HG02840 (cell line): Measurements from ENCODE around the gene SKIC8.

Experiments used
- ATAC-seq: cut with Tn5 transposase; IDR thresholded peaks from one replicate; pipeline ENCODE4 v1.9.1; 2021; ENCODE audit warnings: mild to moderate bottlenecking, moderate library complexity, moderate number of reproducible peaks; ENCODE audit not compliant: unreplicated experiment, low FRiP score

SKIC8 gene

GRCh38 chr15:78322724-78323521 is 23.5 kb upstream of the SKIC8 start:
- ATAC-seq, result no peak

DNA sequence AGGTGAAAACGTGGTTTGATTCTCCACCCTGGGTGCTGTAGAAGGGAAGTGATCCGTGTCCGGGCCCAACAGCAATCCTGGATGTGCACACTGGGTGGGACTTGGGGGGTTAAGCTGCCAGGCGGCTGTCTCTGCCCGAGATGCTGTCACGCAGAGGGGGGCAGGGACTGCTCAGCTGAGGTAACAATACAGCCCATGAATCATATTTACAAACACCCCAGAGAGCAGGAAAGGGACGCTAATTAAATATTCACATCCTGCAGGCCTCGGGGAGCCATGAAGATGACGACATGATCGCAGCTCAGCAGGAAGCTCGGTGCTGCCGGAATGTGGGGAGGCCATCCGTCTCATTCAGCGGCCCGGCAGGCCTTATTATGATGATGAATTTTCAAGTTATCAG is 22.8 kb upstream of the SKIC8 start:
- ATAC-seq, result no peak

DNA sequence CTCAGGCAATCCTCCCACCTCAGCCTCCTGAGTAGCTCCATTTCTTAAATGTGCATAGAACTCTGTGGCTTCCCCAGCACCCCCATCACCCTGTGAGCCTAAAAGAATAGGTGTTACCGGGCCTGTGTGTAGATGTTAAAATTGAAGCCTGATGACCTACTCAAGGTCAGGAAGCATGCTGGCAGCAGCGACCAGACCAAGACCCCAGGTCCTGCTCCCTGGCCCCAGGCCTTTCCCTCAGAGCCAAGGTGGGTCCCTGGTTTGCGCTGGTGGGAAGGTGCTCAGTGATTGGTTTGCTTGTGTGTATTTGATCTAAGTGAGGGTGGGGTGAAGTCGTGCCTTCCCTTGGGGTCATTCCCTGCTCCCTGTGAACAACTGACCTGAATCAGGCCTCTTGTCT is 22.4 kb upstream of the SKIC8 start:
- no peak for ATAC-seq

DNA sequence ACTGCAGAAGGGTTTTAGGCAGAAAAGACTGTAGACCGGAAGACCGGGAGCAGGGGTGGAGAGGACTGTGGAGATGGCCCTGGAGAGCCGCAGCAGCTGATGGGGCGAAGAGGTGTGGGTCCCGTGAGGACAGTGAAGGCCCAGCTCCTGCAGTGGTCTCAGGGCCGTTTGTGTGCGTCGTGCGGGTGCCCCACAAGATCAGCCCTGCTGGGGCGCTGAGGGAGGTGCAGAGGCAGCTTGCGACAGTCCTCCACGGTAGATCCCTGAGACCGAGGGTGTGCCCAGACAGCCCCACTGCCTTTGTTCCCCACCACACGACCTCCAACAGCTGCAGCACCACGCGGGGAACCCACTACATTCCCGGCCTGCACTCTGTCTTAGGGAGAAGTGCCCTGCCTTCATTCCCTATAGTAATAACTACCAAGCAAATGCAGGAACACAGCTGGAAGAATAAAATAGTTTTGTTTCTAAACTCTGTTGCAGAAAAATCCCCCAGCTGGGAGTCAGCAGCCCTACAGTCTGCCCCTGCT is 21.7 kb upstream of the SKIC8 start:
- ATAC-seq, result no peak

- no peak for ATAC-seq
Observed at GRCh38 chr15:78320183-78320582, 20.8 kb upstream of the SKIC8 start.

- ATAC-seq, result no peak
Observed at GRCh38 chr15:78319588-78319987, 20.2 kb upstream of the SKIC8 start.

GRCh38 chr15:78317145-78317836 is 17.9 kb upstream of the SKIC8 start:
- ATAC-seq, result no peak

DNA sequence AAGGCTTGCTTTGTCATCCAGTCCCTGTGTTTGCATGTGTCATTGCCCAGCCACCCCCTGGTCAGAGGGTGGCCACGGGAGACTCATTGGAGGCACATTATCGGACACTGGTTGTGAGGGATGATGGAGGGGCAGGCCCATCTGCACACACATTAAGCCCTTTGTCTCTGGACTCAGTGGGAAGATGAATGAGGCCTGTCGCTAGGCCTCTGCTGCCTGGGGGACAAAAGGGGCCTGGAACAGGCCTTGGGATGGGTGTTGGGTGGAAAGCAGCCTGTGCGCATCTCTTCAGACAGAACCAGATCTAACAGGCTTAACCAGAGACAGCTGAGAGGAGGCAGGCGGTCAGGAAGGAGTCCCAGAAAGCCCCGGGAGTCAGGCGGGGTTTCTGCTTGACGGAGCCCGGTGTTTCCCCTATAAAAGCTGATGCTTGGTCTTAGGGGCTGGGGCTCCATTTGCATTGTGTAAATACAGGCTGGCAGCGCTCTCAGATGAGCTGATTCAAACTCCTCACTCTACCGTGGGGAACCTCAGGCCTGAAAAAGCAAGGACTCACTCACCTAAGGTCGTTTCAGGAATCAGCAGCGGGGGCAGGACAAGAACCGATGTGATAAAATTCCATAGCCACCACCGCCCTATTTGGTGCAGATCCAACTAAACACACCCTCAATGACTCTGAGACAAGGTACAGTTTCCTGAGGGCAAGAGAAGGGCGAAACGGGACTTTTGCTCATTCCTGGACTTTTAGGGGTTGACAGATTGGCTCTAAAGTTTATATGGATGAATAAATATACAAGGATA is 17.1 kb upstream of the SKIC8 start:
- no peak for ATAC-seq

GRCh38 chr15:78315686-78316282 is 16.4 kb upstream of the SKIC8 start:
- no peak for ATAC-seq

GRCh38 chr15:78314181-78314581 is 14.8 kb upstream of the SKIC8 start:
- ATAC-seq, result no peak

DNA sequence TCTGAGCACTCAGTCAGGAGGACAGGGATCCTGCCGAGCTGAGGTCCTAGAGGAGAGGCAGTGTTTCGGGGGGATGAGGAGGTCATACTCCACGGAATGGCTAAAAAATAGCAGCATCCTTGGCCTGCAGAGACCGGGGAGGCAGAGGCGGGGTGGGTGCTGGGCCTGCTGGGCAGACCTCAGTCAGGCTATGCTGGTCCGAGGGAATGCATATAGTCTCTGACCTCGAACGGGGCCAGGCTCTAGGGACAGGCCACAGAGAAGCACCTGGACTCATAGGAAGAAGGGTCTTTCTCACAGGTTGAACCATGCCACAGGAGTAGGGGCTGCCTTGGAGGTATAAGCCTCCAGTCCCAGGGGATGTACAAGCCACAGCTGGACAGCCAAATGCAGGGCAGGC is 14.0 kb upstream of the SKIC8 start:
- no peak for ATAC-seq

DNA sequence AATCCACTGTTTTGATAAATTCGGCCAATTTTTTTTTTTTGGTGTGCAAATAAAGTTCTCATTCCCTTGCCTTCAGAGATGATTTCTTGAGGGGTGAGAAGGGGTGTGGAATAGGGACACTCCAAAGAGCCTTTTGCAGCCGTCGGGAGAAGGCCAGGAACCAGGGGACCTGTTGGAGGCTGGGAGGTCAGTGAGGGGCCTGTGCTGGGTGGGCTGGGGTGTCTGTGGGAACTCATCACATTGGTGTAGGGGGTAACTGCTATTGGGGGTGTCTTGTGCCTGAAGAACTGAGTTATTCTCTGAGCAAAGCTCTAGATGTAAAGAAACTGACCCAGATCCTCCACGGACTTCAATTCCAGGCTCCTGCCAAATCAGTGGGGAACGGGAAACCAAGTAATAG is 13.5 kb upstream of the SKIC8 start:
- no peak for ATAC-seq

- ATAC-seq, result no peak
Observed at GRCh38 chr15:78312536-78312935, 13.1 kb upstream of the SKIC8 start.

GRCh38 chr15:78311292-78311691 is 11.9 kb upstream of the SKIC8 start:
- no peak for ATAC-seq

GRCh38 chr15:78308422-78309032 is 9.1 kb upstream of the SKIC8 start:
- no peak for ATAC-seq

- ATAC-seq, result no peak
Observed at GRCh38 chr15:78307976-78308375, 8.6 kb upstream of the SKIC8 start.

DNA sequence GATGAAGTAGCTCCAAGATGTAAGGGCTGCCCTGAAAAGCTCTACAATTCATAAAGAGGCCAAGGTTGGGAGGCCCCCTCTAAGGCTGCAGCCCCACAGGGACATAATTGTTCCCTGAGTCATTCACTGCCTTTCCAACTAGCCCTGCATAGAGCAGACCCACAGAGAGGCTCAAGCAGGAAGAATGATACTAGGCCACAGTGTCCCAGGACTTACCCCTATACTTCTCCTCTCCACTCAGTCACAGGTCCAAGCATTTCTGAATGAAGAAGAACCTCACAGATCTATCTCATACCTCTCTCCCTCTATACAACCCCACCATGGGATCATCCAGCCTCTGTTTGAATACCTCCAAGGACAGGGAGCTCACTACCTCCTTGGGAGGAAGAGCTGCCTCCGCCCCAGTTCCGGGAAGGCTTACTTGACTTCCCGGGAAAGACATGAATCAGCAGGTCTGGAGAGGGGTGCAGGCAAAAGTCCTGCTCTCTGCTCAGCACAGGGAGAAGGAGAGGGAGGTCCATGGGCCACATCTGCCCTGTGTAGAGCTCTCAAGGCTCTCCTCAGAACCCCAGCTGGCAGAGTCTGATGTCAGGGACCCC is 6.9 kb upstream of the SKIC8 start:
- ATAC-seq, result no peak

DNA sequence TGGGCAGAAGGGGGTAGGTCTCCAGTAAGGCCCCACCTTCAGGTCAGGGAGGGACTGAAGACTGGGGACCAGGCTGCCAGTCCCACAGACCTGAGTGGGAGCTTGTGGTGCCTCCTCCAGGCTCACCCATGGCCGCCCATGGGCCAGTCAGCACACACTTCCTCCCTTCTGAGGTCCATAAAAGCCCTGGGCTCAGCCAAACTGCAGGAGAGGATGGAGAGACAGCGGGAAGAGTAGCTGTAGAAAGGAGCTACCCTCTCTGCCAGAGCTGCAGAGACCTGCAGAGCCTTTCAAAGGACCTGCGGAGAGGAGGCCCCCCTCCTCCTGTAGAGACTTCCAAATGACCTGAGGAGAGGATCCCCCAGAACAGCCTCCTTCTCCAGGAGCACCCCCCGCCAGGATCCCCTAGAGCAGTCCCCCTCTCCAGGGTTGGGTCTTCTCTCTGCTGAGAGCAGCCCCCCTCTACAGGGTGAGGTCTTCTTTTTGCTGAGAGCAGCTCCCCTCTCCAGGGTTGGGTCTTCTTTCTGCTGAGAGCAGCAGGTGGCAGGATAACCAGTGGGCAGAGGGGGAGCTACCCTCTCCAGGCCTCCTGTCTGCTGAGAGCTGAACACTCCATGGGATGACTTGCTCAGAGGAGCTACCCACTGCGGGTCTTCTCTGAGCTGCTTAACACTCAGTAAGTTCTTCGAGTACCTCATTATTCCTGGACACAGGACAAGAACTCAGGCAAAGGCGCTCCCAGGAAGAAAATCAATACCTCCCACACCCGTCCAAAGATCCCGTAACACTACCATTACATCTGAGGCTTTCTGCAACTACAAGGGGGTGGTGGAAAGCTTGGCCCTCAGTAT is 5.0 kb upstream of the SKIC8 start:
- ATAC-seq, result no peak
